ENCODE results near the gene FKBP2.

FKBP2 gene

GRCh38 chr11:64278576-64279190, 37.8 kb downstream of the FKBP2 start:
- DNase-seq = no peak
- Mint-ChIP-seq H3K27ac (peak overlapping the region; percentile 19), H3K27me3 (ENCODE audit: low read depth, poor library complexity) (no peaks in the 10 kb centered on the region), H3K36me3 (ENCODE audit: low read depth) (peaks cover 14% of the 10 kb centered on the region), H3K4me3 (no peak overlapping the region), H3K4me1 (peaks cover 8% of the 10 kb centered on the region), H3K9me3 (no peaks in the 10 kb centered on the region)
- TF ChIP-seq, protein P1, sequence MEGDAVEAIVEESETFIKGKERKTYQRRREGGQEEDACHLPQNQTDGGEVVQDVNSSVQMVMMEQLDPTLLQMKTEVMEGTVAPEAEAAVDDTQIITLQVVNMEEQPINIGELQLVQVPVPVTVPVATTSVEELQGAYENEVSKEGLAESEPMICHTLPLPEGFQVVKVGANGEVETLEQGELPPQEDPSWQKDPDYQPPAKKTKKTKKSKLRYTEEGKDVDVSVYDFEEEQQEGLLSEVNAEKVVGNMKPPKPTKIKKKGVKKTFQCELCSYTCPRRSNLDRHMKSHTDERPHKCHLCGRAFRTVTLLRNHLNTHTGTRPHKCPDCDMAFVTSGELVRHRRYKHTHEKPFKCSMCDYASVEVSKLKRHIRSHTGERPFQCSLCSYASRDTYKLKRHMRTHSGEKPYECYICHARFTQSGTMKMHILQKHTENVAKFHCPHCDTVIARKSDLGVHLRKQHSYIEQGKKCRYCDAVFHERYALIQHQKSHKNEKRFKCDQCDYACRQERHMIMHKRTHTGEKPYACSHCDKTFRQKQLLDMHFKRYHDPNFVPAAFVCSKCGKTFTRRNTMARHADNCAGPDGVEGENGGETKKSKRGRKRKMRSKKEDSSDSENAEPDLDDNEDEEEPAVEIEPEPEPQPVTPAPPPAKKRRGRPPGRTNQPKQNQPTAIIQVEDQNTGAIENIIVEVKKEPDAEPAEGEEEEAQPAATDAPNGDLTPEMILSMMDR (IDR thresholded peaks at IDR 0.05) = no peak

DNA sequence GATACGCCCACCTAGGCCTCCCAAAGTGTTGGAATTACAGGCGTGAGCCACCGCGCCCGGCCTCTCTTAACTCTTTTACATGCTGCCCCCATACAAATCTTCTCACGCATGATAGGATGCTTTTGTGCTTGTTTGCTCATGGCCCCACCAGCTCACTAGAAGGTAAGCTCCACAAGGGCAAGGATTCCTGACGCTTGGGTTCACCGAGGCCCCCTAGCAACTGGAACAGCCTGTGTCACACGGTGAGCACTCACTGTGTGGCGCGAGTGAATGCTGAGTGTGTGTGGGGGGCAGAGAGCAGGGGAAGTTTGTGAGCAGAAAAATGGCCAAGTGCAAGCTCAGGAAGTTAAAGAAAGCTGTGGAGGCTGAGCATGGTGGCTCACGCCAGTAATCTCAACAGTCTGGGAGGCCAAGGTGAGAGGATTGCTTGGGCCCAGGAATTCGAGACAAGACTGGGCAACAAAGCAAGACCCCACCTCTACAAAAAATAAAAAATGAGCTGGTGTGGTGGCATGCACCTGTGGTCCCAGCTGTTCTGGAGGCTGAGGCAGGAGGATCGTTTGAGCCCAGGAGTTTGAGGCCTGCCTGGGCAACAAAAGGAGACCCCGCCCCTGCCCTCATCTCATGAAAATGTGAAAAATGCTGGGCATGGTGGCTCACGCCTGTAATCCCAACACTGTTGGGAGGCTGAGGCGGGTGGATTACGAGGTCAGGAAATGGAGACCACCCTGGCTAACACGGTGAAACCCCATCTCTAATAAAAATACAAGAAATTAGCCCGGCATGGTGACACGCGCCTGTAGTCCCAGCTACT, 41.3 kb downstream of the FKBP2 start:
- H3K4me1 Mint-ChIP-seq = peaks cover 14% of the 10 kb centered on the region
- H3K36me3 Mint-ChIP-seq (ENCODE audit: low read depth) = peaks cover 14% of the 10 kb centered on the region
- DNase-seq = no peak
- TF ChIP-seq, protein P1 (IDR thresholded peaks at IDR 0.05) = no peak
- no peak overlapping the region for H3K27ac Mint-ChIP-seq
- H3K4me3 Mint-ChIP-seq = no peak overlapping the region
- H3K27me3 Mint-ChIP-seq (ENCODE audit: low read depth, poor library complexity) = peaks cover 3% of the 10 kb centered on the region
- no peaks in the 10 kb centered on the region for H3K9me3 Mint-ChIP-seq

DNA sequence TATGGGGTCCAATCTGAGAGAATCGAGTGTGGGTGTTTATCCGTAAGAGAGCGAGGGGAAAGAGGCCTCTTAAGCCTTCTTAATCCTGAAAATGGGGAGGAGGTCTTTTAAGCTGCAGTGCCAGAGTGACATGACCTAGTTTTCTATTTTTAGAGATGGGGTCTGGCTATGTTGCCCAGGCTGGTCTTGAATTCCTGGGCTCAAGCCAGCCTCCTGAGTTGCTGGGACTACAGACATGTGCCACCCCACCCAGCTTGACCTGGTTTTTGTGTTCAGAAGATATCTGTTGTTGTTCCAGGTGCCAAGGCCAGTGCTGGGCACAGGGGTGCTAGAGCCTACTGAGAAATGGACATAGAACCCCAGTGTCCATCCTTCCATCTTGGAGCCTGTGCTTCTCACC, 42.2 kb downstream of the FKBP2 start:
- Mint-ChIP-seq H3K36me3 (ENCODE audit: low read depth) (peaks cover 14% of the 10 kb centered on the region), H3K4me3 (peak overlapping the region; percentile 83), H3K9me3 (no peaks in the 10 kb centered on the region), H3K4me1 (peaks cover 14% of the 10 kb centered on the region), H3K27ac (peak overlapping the region; percentile 21), H3K27me3 (ENCODE audit: low read depth, poor library complexity) (peaks cover 3% of the 10 kb centered on the region)
- TF ChIP-seq, protein P1 (IDR thresholded peaks at IDR 0.05) = no peak
- no peak for DNase-seq

- peaks cover 14% of the 10 kb centered on the region for H3K36me3 Mint-ChIP-seq (ENCODE audit: low read depth)
- peaks cover 9% of the 10 kb centered on the region for H3K27me3 Mint-ChIP-seq (ENCODE audit: low read depth, poor library complexity)
- peak within 1 kb of the TSS; percentile 88 for H3K4me3 Mint-ChIP-seq
- TF ChIP-seq, protein P1 (IDR thresholded peaks at IDR 0.05) = no peak
- peak within 1 kb of the TSS; percentile 79 for H3K27ac Mint-ChIP-seq
- peak; percentile 97 for DNase-seq
- peaks cover 14% of the 10 kb centered on the region for H3K4me1 Mint-ChIP-seq
- H3K9me3 Mint-ChIP-seq = no peaks in the 10 kb centered on the region
Observed at GRCh38 chr11:64284048-64284961, 43.4 kb downstream of the FKBP2 start, which contains the start of gene BAD. Gene BAD, minus strand, starts transcription at chr11:64284665. Its CDS starts 297 bp downstream, at chr11:64284368.

DNA sequence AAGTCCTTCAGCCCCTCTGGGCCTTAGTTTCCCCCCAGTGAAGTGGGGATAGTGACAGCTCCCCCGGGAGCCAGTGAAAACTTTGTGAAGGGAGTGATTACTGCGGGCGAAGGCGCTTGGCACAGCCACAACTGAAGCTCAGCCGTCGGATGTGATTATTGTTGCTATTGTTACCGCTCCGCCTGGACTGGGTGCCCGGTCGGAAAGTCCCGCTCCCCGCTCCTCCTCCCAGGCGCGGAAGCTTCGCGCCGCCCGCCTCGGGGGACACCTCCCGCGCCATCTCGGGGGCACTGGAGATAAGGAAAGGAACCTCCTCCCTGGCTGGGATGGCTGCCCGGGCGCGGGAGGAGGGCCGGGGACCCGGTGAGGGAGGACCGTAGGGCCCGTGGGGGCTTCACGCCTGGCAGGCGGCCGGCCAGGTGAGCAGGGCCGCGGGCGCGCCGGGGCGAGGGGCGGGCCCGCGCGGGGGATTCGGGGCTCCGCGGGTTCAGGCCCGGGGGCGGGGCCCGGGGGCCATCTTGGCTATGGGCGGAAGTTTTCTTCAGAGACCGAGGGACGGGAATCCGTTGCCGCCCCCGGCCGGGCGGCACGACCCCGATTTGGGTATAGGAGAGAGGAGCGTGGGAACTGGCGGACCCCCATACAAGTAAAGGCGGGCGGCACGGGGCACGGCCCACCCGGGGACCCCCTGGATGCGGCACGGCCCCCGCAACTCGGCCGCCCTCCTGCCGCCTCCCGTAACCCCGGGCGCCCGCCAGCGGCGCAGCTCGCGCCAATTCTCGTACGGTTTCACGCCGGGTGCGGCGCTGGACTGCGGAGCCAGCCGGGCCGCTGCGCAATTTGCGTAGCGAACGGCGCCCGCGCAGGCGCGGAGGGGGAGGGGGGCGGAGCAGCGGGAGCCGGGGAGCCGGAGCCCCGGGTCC, 44.3 kb downstream of the FKBP2 start, which contains the start of gene GPR137:
GPR137 (plus strand) TSS at position 887 of the 923 bp plus-strand sequence. CDS start 677 bp downstream, outside the sequence.
- H3K36me3 Mint-ChIP-seq (ENCODE audit: low read depth) = peaks cover 14% of the 10 kb centered on the region
- peak within 1 kb of the TSS; percentile 79 for H3K27ac Mint-ChIP-seq
- H3K4me1 Mint-ChIP-seq = peaks cover 14% of the 10 kb centered on the region
- no peaks in the 10 kb centered on the region for H3K9me3 Mint-ChIP-seq
- peak within 1 kb of the TSS; percentile 88 for H3K4me3 Mint-ChIP-seq
- H3K27me3 Mint-ChIP-seq (ENCODE audit: low read depth, poor library complexity) = peaks cover 19% of the 10 kb centered on the region
- DNase-seq = peak; percentile 92
- TF ChIP-seq, protein P1 (IDR thresholded peaks at IDR 0.05) = no peak

All from nephron progenitor cell (in vitro differentiated cells).